D341Med (cell line): ENCODE measurements around the gene TMEM14B.
A peak's percentile ranks its signal among the peaks of the same experiment; 100 is the strongest.
"Not testable (repeated sequence)": the region's sequence is repeated elsewhere in the genome, so short reads cannot be mapped to it uniquely, and the experiment has no call there.

Experiments used
- DNase-seq: peaks from one replicate; pipeline ENCODE4 v3.0.0; 2012; ENCODE audit warnings: low spot score

TMEM14B gene

GRCh38 chr6:10746915-10747250 is 722 bp upstream of the TMEM14B start:
- no peak for DNase-seq

DNA sequence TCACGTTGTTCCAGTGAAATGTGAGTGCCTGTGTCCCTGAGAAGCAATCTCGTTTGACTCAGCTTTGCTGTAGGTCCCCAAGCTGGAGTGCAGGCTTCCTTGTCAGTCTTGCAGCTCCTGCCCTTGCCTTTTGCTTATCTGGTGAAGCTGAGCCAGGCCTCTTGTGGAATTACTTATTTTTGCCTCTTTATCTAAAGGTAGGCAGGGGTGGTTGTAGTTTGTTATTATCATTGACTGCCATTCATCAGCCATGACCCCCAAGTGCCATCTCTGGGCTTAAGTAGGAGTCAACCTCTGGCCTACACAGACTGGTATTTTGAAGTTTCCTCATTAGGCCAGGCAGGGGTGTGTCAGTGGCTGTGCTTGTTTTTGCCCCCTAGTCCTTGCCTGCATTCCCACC is 2.1 kb downstream of the TMEM14B start:
- no peak for DNase-seq

- DNase-seq: not testable (repeated sequence)
These were observed 3.0 kb downstream of the TMEM14B start for GRCh38 chr6:10750568-10750967.

DNA sequence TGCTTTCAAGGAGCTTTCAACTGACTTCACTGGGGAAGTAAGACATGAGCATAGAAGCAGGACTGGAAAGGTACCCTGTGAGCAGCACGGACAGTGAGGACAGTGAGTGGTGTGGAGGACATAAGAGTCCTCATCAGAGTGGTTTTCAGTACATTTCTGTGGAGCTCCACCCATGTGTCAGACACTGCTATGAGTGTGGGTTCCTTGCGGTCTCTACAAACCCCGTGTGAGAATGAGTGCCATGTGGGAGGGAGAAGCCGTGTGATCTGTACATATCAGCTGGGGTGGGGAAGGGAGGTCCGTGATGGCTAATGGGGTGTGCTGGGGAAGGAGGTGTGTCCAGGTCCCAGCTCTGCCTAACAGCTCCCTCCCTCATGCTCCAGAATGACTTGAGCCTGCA is 4.2 kb downstream of the TMEM14B start:
- DNase-seq: not testable (repeated sequence)

DNA sequence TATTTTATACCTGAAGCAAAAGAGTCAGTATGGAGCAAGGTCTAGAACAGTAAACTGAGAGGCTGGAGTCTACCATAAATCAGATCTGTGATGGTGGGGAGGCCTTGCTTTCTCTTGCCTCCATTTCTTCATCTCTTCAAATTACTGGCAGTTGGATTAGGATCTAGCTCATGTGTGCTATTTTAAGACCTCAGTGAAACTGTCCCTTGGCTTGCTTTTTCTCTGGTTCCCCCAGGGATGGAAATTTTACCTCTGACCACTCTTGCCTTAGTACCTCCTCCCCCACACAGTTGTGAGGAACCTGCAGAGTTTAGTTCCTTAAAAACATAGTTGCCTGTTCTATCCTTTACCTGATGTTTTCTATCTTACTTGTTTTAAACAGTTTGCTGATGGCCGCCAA is 8.5 kb downstream of the TMEM14B start:
- DNase-seq: no peak

GRCh38 chr6:10759312-10759839 is 11.8 kb downstream of the TMEM14B start:
- peak; percentile 46 for DNase-seq

DNA sequence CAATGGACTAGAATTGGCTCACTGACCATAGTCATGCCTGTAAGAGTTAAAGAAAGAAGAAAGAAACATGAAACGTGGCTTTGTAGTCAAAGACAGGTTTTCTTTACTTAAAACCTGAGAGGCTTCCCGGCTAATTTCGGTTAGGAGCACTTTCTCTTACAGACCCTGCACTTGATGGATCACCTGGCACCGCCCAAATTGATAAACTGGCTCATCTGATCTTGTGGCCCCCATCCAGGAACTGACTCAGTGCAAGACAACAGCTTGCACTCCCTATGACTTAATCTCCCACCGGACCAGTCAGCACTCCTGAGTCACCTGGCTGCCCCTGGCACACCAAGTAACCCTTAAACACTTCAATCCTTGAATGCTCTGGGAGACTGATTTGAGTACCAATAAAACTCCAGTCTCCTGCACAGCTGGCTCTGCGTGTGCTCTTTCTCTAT is 12.3 kb downstream of the TMEM14B start:
- DNase-seq: peak; percentile 57

DNA sequence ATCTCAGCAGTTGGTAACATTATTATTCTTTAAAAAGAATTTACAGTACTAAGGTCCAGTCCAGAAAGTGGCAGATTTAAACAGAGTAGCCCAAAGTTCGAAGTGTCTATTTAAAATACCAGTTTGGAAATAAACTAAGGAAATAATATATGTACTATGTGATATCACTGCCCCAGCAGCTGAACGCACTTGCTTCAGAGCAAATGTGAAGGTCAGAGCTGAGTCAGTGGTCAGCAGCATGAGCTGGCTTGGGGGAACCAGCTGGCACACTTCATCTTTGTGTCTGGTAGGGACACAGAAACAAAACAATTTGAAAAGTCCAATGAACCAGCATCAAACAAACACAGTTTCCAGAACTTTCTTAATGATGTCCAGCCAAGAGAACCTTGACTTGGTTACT is 15.4 kb downstream of the TMEM14B start:
- DNase-seq: no peak

DNA sequence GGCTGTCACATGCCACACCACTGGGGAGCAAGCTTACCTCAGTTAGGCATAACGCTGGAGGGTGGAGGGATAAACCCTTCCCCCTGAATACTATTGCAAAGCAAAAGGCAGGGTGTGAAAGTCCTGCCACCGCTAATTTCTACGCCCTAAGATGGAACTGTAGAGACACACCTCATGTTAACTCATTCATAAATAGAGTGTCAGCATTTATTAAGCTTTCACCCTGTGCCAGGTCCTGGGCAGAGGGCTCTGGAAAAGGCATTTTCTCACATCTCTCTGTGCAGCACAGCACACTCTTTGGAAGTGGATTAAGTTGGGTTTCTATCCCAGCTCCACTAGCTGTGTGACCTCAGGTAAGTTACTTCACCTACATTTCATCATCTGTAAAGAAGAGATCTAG is 21.8 kb downstream of the TMEM14B start:
- DNase-seq: no peak

- DNase-seq: no peak
These were observed 23.8 kb downstream of the TMEM14B start for GRCh38 chr6:10771371-10771894.

GRCh38 chr6:10778230-10778629 is 30.6 kb downstream of the TMEM14B start:
- no peak for DNase-seq

GRCh38 chr6:10779076-10779475 is 31.5 kb downstream of the TMEM14B start:
- DNase-seq: peak; percentile 73

DNA sequence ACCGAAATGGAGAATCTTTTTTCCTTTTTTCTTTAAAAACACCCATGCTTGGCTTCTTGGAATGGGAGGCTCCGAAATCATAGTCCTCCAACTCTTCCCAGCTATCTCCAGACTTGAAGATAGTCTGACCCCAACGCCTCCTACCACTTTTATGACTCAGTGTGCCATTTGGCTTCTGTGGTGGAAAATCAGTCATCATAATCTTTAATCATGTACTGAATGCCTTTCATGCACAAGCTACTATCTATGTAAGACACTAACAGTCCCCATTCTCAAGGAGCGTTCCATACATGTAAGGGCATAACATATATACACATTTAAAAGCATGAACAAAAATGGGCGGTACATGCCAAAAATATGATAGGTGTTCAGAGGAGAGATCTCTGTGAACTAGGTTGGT is 44.1 kb downstream of the TMEM14B start:
- DNase-seq: no peak

GRCh38 chr6:10792101-10792500 is 44.5 kb downstream of the TMEM14B start:
- no peak for DNase-seq

DNA sequence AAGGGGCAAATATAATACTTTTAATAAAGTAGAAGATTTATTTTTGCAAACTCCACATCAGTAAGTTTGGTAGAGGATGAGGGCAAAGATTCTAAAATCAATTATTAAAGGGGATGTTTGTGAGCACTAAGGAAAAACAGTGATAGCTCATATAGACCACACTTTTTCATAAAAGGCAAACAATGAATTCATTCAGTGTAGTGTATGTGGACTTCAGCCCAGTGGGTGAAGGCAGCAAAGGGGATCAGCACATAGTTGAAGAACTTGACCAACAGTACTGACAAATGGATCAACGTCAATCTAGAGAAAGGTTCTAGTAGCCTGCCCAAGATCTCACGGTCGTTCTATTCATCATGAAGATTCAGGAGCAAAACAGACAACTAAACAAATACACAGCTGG is 45.4 kb downstream of the TMEM14B start:
- DNase-seq: no peak

DNA sequence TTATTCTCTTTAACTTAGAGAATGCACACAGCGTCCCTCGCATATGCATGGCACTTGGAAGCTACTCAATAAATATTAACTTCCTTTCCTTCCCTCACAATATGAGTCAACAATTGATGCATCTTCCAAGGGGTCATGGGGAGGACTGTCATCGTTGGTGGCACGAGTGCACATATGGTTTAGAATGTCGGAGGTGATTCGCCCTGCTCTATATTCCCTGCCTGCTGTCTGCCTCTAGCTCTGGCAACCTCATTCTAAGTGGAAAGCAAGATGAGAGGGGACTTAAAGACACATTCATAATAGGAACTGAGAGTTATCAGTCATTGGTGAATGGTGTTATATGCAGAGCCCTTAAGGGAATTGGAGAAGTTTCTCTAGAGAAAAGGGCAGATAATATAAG is 46.1 kb downstream of the TMEM14B start:
- DNase-seq: no peak

DNA sequence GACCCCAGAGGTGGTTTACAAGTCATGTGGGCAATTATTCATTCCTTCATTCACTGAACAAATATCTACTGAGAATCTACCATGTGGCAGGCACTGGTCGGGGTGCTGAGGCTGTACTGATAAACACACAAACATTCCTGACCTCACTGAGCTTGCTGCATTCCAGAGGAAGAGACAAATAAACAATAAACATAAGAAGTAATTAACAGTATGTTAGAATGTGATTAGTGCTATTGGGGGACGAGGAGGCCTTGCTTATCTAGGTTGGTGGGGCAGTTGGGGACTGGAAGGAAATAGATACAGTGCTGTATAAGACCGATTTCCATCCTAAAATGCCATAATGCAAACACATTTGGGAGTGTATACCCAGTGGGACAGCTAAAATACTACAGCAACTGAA is 46.6 kb downstream of the TMEM14B start:
- no peak for DNase-seq

GRCh38 chr6:10800810-10801209 is 53.2 kb downstream of the TMEM14B start:
- DNase-seq: no peak

DNA sequence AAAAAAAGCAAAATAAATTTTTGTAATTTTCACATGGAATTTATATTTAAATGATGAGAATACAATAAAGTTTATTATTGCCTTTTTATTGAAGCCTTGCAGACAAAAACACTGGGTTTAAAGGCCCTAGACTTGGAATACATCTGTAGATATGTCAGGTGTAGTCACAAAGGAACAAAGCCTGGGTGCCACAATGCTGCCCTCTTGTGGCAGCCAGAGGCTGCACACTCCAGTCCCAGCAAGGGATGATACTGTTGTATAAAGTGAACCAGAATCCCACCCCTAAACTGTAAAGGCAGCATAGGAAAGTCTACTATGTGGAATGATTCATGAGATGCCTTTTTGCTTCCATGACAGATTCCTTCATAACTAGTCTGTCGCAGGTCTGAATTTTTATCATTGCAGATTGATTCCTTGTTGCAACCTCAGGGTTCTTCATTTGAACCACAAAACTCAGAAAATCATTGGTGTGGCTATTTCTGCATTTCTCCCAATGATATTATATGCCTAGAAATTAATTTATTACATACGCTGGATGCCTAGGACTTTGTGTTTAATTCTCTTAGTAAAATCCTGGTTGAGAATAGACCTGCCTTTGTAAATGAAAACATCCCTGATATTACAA is 53.7 kb downstream of the TMEM14B start:
- peak; percentile 82 for DNase-seq
